Skeletal muscle cell (primary cell): Measurements from ENCODE around the gene PTPRB.
"Not testable (repeated sequence)": the region's sequence is repeated elsewhere in the genome, so short reads cannot be mapped to it uniquely, and the experiment has no call there.

Experiments
- DNase-seq: peaks from one replicate; pipeline ENCODE4 v3.0.0-alpha.2; 2010; ENCODE audit warnings: low read depth
- H3K4me3 ChIP-seq: 2 replicates; pipeline ENCODE4 v1.5.1; 2011; ENCODE audit warnings: low read depth, mild to moderate bottlenecking, control low read depth, low read length, moderate library complexity

PTPRB gene

DNA sequence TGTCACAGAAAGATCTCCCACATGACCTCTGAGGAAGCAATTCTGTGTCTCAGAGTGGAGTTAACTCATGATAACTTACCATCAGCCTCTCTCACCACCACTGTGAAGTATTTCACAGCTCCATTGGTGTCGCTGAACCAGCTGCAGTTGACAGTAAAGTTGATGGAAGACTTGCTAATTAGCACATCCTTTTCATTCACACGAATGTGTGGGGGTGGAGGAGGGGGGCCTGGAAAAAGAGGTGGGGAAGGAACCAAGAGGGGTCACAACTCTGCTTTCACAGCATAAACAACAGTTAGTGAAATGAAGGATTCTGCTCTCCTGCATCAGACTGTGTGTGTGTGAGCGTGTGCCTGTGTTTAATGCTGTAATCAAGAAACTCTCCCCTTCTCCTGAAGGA, 82.1 kb downstream of the PTPRB start:
- DNase-seq = no peak

DNA sequence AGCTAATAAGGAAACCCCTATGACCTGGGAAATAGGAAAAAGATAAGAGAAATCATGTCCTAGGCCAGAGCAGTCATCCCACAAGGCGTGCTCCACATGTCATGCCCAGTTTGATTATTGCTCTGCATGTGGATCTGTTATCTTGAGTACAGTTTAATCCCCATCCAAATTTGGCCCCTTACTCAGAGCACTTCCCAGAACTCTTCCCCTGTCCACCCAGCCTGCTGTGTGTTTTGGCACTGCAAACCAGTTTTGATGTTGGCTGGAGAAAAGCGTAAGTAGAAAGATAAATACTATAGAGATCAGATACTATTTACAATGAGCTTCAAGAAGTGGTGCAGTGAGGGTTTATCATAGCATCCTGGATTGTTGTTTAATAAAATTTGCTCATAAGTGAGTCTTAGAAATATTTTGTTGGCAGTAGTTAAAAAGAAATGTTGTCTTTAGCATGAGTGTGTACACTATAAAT, 83.8 kb downstream of the PTPRB start:
- no peak overlapping the region for H3K4me3 ChIP-seq
- no peak for DNase-seq

More for the DNA sequence above, 82.1 kb downstream of the PTPRB start:
- no peak overlapping the region for H3K4me3 ChIP-seq

- no peak for DNase-seq
- H3K4me3 ChIP-seq = no peak overlapping the region
Observed at GRCh38 chr12:70551731-70552130, 85.5 kb downstream of the PTPRB start.

GRCh38 chr12:70550180-70550577, 87.0 kb downstream of the PTPRB start:
- no peak overlapping the region for H3K4me3 ChIP-seq
- no peak for DNase-seq

GRCh38 chr12:70549340-70550179, 87.7 kb downstream of the PTPRB start:
- DNase-seq = peak; percentile 18
- no peak overlapping the region for H3K4me3 ChIP-seq

GRCh38 chr12:70543444-70543843, 93.8 kb downstream of the PTPRB start:
- DNase-seq = peak; percentile 97
- no peak overlapping the region for H3K4me3 ChIP-seq

GRCh38 chr12:70540996-70541395, 96.2 kb downstream of the PTPRB start:
- no peak for DNase-seq
- H3K4me3 ChIP-seq = no peak overlapping the region

DNA sequence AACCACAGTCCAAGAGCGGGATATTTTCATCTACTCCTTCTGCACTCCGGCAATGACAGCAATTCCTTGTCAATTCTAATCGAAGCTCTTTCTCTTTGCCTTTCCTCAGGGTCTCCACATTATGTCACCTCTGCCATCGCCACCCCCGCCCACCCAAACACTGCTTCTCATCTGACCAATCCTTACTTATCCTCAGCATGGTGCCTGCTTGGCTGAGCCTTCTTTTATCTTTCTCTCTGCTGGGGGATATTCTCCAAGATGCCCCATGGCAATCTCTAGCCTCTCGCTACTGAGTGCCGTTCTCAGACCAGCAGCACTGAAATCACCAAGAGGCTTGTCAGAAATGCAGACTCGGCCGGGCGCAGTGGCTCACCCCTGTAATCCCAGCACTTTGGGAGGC, 100.6 kb downstream of the PTPRB start:
- no peak for DNase-seq
- no peak overlapping the region for H3K4me3 ChIP-seq

GRCh38 chr12:70535896-70536374, 101.3 kb downstream of the PTPRB start:
- no peak for DNase-seq
- no peak overlapping the region for H3K4me3 ChIP-seq

DNA sequence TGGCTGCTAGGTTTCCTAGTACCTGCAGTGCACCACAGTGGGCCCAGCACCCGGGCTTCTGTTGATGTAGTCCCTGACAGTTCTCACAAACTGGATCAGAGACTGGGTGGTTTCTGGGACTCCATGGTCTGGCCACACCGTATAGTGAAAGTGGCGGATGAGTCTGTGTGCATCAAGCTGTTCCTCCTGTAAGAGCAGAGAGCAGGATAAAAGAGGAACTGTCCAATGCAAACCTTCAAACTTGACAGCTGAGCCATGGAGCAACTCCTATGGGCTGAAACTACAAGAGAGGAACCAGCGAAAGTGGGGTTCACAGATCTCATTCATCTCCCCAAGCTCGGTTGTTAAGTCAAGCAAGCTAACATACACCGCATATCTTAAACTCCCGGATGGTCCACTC, 102.8 kb downstream of the PTPRB start:
- no peak overlapping the region for H3K4me3 ChIP-seq
- DNase-seq = no peak

DNA sequence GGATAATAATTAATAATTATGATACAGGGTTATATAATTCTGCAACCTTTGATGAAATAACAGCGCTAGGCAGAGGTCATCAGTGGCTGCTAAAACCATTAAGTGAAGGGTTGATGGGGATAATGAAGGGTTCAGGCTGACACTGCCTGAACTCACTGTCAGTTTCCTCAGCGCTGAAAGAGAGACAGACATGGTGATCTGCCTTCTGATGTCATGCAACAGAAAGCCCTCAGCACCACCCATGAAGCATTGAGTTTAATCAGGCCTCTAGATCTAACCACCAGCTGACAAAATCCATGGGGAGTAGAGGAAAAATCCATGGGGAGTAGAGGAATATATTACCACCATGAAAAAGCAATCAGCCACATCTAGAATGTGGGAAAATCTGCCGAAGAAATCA, 107.6 kb downstream of the PTPRB start:
- no peak for DNase-seq
- H3K4me3 ChIP-seq = no peak overlapping the region

DNA sequence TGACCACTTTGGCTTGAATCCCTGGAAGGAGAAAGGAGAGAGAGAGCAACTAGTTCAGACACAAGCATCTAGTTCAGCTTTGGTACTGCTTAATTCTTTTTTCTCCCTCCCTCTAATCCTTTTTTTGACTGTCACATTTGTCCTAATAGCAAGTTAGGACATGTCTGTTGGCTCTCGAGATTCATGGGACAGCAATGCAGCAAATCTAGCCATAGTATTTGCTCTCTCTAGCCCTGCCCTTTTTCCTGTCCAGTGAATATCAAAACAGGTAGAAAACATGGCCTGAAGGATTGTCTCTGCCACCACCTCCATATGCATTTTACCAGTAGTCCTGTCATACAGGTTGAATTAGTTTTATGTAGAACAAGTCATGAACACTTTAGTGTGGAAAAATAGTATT, 116.4 kb downstream of the PTPRB start:
- DNase-seq = no peak

GRCh38 chr12:70513426-70513825, 123.8 kb downstream of the PTPRB start:
- no peak for DNase-seq
- no peak overlapping the region for H3K4me3 ChIP-seq

More for the DNA sequence above, 116.4 kb downstream of the PTPRB start:
- no peak overlapping the region for H3K4me3 ChIP-seq

DNA sequence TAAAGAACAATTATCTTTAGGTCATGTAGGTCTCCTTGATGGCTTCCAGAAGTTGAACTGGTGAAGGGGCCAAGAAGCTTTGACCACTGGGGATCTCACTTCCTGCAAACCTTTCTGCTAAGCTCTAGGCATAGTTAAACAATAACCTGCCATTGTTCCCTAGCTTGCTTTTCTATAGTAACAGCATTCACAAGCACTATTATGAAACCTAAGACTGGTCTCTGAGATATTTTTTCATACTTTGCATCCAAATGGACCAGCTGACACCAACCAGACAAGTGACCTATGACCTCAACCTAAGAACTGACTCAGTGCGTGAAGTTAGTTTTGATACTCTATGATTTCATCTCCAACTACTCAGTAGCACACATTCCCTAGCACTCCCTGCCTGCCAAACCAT, 129.1 kb downstream of the PTPRB start:
- H3K4me3 ChIP-seq = no peak overlapping the region
- no peak for DNase-seq

- H3K4me3 ChIP-seq = no peak overlapping the region
- DNase-seq = no peak
Observed at GRCh38 chr12:70507442-70507841, 129.8 kb downstream of the PTPRB start.

GRCh38 chr12:70497508-70497907, 139.7 kb downstream of the PTPRB start:
- no peak for DNase-seq
- H3K4me3 ChIP-seq = no peak overlapping the region

- DNase-seq, H3K4me3 ChIP-seq: not testable (repeated sequence)
Observed at GRCh38 chr12:70492904-70493303, 144.3 kb downstream of the PTPRB start.

- not testable (repeated sequence) for H3K4me3 ChIP-seq, DNase-seq
Observed at GRCh38 chr12:70490928-70491327, 146.3 kb downstream of the PTPRB start.

DNA sequence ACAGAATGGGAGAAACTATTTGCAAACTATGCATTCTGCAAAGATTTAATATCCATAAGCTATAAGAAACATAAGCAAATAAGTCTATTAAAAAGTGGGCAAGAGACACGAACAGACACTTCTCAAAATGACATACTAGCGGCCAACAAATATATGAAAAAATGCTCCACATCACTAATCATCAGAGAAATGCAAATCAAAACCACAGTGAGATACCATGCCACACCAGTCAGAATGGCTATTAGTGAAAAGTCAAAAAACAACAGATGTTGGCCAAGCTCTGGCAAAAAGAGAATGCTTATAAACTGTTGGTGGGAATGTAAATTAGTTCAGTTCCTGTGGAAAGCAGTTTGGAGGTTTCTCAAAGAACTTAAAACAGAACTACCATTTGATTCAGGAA, 149.8 kb downstream of the PTPRB start:
- DNase-seq = no peak
- H3K4me3 ChIP-seq = no peak overlapping the region

- H3K4me3 ChIP-seq = no peak overlapping the region
- DNase-seq = no peak
Observed at GRCh38 chr12:70486588-70486987, 150.6 kb downstream of the PTPRB start.

DNA sequence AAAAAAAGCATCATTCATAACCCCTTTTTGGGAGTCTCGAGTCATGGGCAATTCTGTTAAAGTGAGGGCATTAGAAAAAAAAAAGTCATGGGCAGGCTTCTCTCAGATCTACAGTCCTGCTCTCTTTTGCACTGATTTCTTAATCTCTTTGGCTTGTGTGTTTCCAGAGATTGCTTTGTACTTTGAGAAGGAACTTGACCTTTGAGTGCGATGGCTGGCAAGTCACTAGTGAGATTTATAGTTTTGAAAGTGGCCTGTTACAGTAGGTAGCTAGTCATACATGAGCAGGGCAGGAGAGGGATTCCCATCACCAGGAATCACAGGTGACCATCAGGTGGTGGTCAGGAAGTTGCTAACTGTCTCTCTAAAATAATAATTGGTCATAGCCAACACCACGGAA, 151.5 kb downstream of the PTPRB start:
- no peak for DNase-seq
- H3K4me3 ChIP-seq = no peak overlapping the region
